Natural killer cell (primary cell): ENCODE results near the gene IL17F. TPM values are rescaled to one million over a fixed set of nuclear protein-coding genes. Genes with fewer than 3 reads are reported as not detected.

Experiments
- ATAC-seq, 3 donors: fragments of 150-1000 bp in 2 of 3; fragments of 200-7000 bp in 1 of 3; cut with Tn5 transposase; 1 replicate in 1 of 3; 2 replicates in 2 of 3; pipeline ENCODE4 v1.10.0; 2021; ENCODE audit warnings: mild to moderate bottlenecking in 2 of 3, moderate library complexity in 2 of 3
- DNase-seq, 2 donors: peaks; one replicate each; pipeline versions ENCODE4 v3.0.0 to v3.0.0-alpha.2; 2013 to 2021; ENCODE audit warnings: mixed read lengths in 1 of 2
- H3K27ac ChIP-seq: one replicate; pipeline ENCODE4 v1.5.1; 2013; ENCODE audit warnings: mild to moderate bottlenecking, low read length
- H3K27me3 ChIP-seq: one replicate; pipeline ENCODE4 v1.6.1; 2013; ENCODE audit warnings: low read length; ENCODE audit not compliant: control insufficient read depth, insufficient read depth
- H3K36me3 ChIP-seq: one replicate; pipeline ENCODE4 v1.6.1; 2013; ENCODE audit warnings: low read length; ENCODE audit not compliant: control insufficient read depth, insufficient read depth
- H3K4me1 ChIP-seq: one replicate; pipeline ENCODE4 v1.6.1; 2013; ENCODE audit warnings: low read length; ENCODE audit not compliant: control insufficient read depth, insufficient read depth
- H3K4me3 ChIP-seq: one replicate; pipeline ENCODE4 v1.5.1; 2013; ENCODE audit warnings: low read length
- H3K9me3 ChIP-seq: one replicate; pipeline ENCODE4 v1.6.1; 2013; ENCODE audit warnings: low read length; ENCODE audit not compliant: control insufficient read depth, insufficient read depth
- H3K27ac Mint-ChIP-seq, 2 donors: one replicate each; pipeline ENCODE4 v1.8.0; 2022; ENCODE audit warnings: mild to moderate bottlenecking in 2 of 2, mixed read lengths in 2 of 2, moderate library complexity in 1 of 2
- H3K27me3 Mint-ChIP-seq, 2 donors: one replicate each; pipeline ENCODE4 v1.8.0; 2022; ENCODE audit warnings: low read depth in 2 of 2, mixed read lengths in 2 of 2
- H3K36me3 Mint-ChIP-seq: one replicate; pipeline ENCODE4 v1.8.0; 2022; ENCODE audit warnings: mixed read lengths
- H3K4me1 Mint-ChIP-seq, 2 donors: one replicate each; pipeline ENCODE4 v1.8.0; 2022; ENCODE audit warnings: mixed read lengths in 2 of 2
- H3K4me3 Mint-ChIP-seq: one replicate; pipeline ENCODE4 v1.8.0; 2022; ENCODE audit warnings: mild to moderate bottlenecking, moderate library complexity, mixed read lengths
- H3K9me3 Mint-ChIP-seq, 2 donors: one replicate each; pipeline ENCODE4 v1.8.0; 2022; ENCODE audit warnings: mixed read lengths in 2 of 2
- CTCF ChIP-seq: fragments of 200-600 bp; IDR thresholded peaks from one replicate; pipeline ENCODE4 v1.8.0; 2022; ENCODE audit warnings: antibody characterized with exemption
- WGBS: methylation state at CpG from one replicate; pipeline ENCODE4 v1.1.7; 2013; ENCODE audit warnings: missing lambda C conversion rate; ENCODE audit not compliant: insufficient coverage; 5-methylcytosine and 5-hydroxymethylcytosine counted together
- intact Hi-C: fragments of 100-400 bp; cut with micrococcal nuclease; formaldehyde crosslinking; loops from one replicate; pipeline ENCODE4 v1.14.2; 2022
- total RNA-seq, 4 donors: library from RNA; stranded (reverse); fragments of 120-200 nt in 1 of 4; gene quantifications; one replicate each; pipeline versions ENCODE4 v1.2.3 to v1.2.4, GENCODE V29; 2013 to 2022

Gene IL17F
- total RNA-seq, 3 donors from 2014 or later (not counting 1 experiment from before 2014, with no cell fraction given), result not detected

GRCh38 chr6:52195886-52196285, 48.4 kb downstream of the IL17F start:
- Mint-ChIP-seq H3K4me1 (no peaks in the 10 kb centered on the region), H3K4me3 (no peak overlapping the region), H3K9me3 (peaks cover 2 to 7% of the 10 kb centered on the region in 2 donors), H3K36me3 (peaks cover 26% of the 10 kb centered on the region), H3K27me3 (peaks cover 32 to 65% of the 10 kb centered on the region in 2 donors), H3K27ac (no peak overlapping the region)
- H3K4me3 ChIP-seq, result no peak overlapping the region
- H3K27me3 ChIP-seq, result peaks cover 7% of the 10 kb centered on the region
- intact Hi-C loops, result no loop called here
- H3K27ac ChIP-seq, result no peak overlapping the region
- WGBS, result 0% methylated on average over 1 of the region's 2 CpGs
- ATAC-seq (no peak), DNase-seq (no peak)
- no peaks in the 10 kb centered on the region for H3K36me3 ChIP-seq
- no peaks in the 10 kb centered on the region for H3K4me1 ChIP-seq
- peaks cover 15% of the 10 kb centered on the region for H3K9me3 ChIP-seq
- no peak for TF ChIP-seq CTCF

GRCh38 chr6:52191824-52192223, 52.5 kb downstream of the IL17F start:
- Histone ChIP-seq H3K27ac (no peak overlapping the region), H3K4me1 (no peaks in the 10 kb centered on the region), H3K4me3 (no peak overlapping the region), H3K36me3 (no peaks in the 10 kb centered on the region), H3K27me3 (peaks cover 11% of the 10 kb centered on the region), H3K9me3 (no peaks in the 10 kb centered on the region)
- H3K27me3 Mint-ChIP-seq, result peaks cover 37 to 67% of the 10 kb centered on the region in 2 donors
- intact Hi-C loops, result no loop called here
- H3K36me3 Mint-ChIP-seq, result no peaks in the 10 kb centered on the region
- WGBS, result 61% methylated on average over 3 of the region's 3 CpGs
- ATAC-seq (no peak), DNase-seq (no peak)
- H3K4me1 Mint-ChIP-seq, result no peaks in the 10 kb centered on the region
- no peak overlapping the region for H3K4me3 Mint-ChIP-seq
- no peak overlapping the region for H3K27ac Mint-ChIP-seq
- TF ChIP-seq CTCF, result no peak
- H3K9me3 Mint-ChIP-seq, result no peaks in the 10 kb centered on the region

DNA sequence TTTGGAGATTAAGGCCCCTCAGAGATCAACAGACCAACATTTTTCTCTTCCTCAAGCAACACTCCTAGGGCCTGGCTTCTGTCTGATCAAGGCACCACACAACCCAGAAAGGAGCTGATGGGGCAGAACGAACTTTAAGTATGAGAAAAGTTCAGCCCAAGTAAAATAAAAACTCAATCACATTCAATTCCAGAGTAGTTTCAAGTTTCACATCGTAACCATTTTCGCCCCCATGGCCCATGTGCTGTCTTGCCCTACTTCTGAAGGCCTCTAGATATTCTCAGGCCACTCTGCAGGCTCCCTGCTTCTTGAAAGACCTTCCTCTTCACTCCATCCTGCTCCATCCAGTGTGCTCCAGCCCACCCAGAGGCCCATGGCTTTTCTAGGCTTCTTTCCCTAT, 53.9 kb downstream of the IL17F start:
- DNase-seq (no peak), ATAC-seq (no peak)
- Histone ChIP-seq H3K27me3 (peaks cover 11% of the 10 kb centered on the region), H3K9me3 (no peaks in the 10 kb centered on the region), H3K4me1 (no peaks in the 10 kb centered on the region), H3K4me3 (no peak overlapping the region), H3K27ac (no peak overlapping the region), H3K36me3 (no peaks in the 10 kb centered on the region)
- WGBS, result 68% methylated on average over 3 of the region's 3 CpGs
- no peaks in the 10 kb centered on the region for H3K36me3 Mint-ChIP-seq
- intact Hi-C loops, result no loop called here
- TF ChIP-seq CTCF, result no peak
- H3K9me3 Mint-ChIP-seq, result no peaks in the 10 kb centered on the region
- H3K27me3 Mint-ChIP-seq, result peaks cover 44 to 74% of the 10 kb centered on the region in 2 donors
- no peaks in the 10 kb centered on the region for H3K4me1 Mint-ChIP-seq
- H3K4me3 Mint-ChIP-seq, result no peak overlapping the region
- H3K27ac Mint-ChIP-seq, result no peak overlapping the region

- TF ChIP-seq CTCF, result no peak
- intact Hi-C loops, result no loop called here
- H3K27ac Mint-ChIP-seq, result no peak overlapping the region
- H3K27me3 ChIP-seq, result peaks cover 15% of the 10 kb centered on the region
- peaks cover 41 to 70% of the 10 kb centered on the region in 2 donors for H3K27me3 Mint-ChIP-seq
- no peaks in the 10 kb centered on the region for H3K9me3 ChIP-seq
- H3K36me3 ChIP-seq, result no peaks in the 10 kb centered on the region
- H3K4me1 ChIP-seq, result no peaks in the 10 kb centered on the region
- H3K36me3 Mint-ChIP-seq, result no peaks in the 10 kb centered on the region
- no peak for DNase-seq
- ATAC-seq, result no peak
- no peaks in the 10 kb centered on the region for H3K9me3 Mint-ChIP-seq
- H3K4me3 Mint-ChIP-seq, result no peak overlapping the region
- no peak overlapping the region for H3K27ac ChIP-seq
- H3K4me1 Mint-ChIP-seq, result no peaks in the 10 kb centered on the region
- no peak overlapping the region for H3K4me3 ChIP-seq
- 83% methylated on average over 2 of the region's 2 CpGs for WGBS
Observed at GRCh38 chr6:52189974-52190373, 54.3 kb downstream of the IL17F start.
